ENCODE data around the gene ZSWIM1.
"Not testable (repeated sequence)": the region's sequence is repeated elsewhere in the genome, so short reads cannot be mapped to it uniquely, and the experiment has no call there.

Gene ZSWIM1

DNA sequence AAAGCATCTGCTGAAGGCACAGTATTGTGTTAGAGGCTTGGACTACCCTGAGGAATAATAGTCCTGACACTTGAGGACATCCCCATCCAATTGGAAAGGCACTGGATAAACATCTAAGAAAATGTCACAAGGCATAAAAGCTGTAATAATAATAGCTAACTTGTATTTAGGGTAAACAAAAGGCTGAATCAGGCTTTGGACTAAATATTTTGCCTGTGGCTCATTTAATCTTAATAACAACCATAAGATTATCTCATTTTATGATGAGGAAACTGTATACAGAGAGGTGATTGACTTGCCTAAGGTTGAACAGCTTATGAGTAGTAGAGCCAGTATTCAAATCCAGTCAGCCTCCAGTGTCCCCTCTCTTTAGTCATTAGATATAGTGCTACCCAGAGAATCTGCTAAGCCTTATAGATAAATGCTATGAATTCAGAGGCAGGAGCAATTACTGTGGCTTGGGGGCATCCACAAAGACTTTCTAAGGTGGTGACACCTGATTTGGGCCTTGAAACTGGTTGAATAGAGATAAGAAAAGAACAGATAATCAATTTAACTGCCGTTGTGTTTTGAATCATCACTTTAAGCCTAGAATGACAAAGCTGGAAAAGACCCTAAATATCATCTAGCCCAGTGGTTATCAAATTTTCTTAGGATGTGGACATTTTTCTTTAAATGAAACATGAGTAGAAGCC lies 7.5 kb upstream of the ZSWIM1 start:
- Histone ChIP-seq H3K9me3 (no peaks in the 10 kb centered on the region), H3K4me1 (ENCODE audit: control insufficient read depth in 1 of 2, insufficient read depth in 1 of 2, low read depth in 1 of 2, low read length in 1 of 2) (no peaks in the 10 kb centered on the region), H3K4me3 (ENCODE audit: low read depth in 1 of 2, low read length in 1 of 2) (no peak overlapping the region), H3K36me3 (peaks cover 26% of the 10 kb centered on the region), H3K27ac (no peak overlapping the region), H3K27me3 (no peaks in the 10 kb centered on the region)
- TF ChIP-seq, protein P1, sequence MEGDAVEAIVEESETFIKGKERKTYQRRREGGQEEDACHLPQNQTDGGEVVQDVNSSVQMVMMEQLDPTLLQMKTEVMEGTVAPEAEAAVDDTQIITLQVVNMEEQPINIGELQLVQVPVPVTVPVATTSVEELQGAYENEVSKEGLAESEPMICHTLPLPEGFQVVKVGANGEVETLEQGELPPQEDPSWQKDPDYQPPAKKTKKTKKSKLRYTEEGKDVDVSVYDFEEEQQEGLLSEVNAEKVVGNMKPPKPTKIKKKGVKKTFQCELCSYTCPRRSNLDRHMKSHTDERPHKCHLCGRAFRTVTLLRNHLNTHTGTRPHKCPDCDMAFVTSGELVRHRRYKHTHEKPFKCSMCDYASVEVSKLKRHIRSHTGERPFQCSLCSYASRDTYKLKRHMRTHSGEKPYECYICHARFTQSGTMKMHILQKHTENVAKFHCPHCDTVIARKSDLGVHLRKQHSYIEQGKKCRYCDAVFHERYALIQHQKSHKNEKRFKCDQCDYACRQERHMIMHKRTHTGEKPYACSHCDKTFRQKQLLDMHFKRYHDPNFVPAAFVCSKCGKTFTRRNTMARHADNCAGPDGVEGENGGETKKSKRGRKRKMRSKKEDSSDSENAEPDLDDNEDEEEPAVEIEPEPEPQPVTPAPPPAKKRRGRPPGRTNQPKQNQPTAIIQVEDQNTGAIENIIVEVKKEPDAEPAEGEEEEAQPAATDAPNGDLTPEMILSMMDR (IDR thresholded peaks at IDR 0.05): no peak

DNA sequence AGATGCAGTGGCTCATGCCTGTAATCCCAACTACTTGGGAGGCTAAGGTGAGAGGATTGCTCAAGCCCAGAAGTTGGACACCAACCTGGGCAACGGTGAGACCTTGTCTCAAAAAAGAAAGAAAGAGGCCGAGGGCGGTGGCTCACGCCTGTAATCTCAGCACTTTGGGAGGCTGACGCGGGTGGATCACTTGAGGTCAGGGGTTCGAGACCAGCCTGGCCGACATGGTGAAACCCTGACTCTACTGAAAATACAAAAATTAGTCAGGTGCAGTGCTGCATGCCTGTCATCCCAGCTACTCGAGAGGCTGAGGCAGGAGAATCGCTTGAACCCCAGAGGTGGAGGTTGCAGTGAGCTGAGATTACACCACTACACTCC lies 6.9 kb upstream of the ZSWIM1 start:
- not testable (repeated sequence) for H3K27ac ChIP-seq; H3K27me3 ChIP-seq; H3K4me1 ChIP-seq (ENCODE audit: control insufficient read depth in 1 of 2, insufficient read depth in 1 of 2, low read depth in 1 of 2, low read length in 1 of 2); H3K4me3 ChIP-seq (ENCODE audit: low read depth in 1 of 2, low read length in 1 of 2); H3K9me3 ChIP-seq
- peaks cover 30% of the 10 kb centered on the region for H3K36me3 ChIP-seq

DNA sequence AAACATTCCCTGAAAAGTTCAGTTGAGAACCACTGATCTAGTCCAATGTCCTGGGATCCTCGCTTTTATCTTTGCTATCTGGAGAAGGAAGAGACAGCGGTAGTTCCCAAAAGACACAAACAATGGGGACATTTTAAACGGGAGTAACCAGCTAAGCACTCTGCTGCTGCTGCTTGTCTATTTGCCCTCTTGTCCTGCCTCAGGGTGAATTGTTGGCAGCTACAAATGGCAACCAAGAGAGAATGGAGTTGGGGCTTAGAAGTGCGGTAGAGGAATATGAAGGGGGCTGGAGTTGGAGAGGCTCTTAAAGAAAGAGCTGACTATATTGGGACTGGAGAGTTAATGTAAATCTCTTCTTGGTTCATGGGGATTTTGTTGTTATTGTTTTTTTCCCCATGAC lies 6.5 kb upstream of the ZSWIM1 start:
- TF ChIP-seq, protein P1 (IDR thresholded peaks at IDR 0.05): no peak
- no peak overlapping the region for H3K27ac ChIP-seq
- H3K4me1 ChIP-seq (ENCODE audit: control insufficient read depth in 1 of 2, insufficient read depth in 1 of 2, low read depth in 1 of 2, low read length in 1 of 2): no peaks in the 10 kb centered on the region
- H3K36me3 ChIP-seq: peaks cover 30% of the 10 kb centered on the region
- H3K27me3 ChIP-seq: no peaks in the 10 kb centered on the region
- no peak overlapping the region for H3K4me3 ChIP-seq (ENCODE audit: low read depth in 1 of 2, low read length in 1 of 2)
- no peaks in the 10 kb centered on the region for H3K9me3 ChIP-seq

DNA sequence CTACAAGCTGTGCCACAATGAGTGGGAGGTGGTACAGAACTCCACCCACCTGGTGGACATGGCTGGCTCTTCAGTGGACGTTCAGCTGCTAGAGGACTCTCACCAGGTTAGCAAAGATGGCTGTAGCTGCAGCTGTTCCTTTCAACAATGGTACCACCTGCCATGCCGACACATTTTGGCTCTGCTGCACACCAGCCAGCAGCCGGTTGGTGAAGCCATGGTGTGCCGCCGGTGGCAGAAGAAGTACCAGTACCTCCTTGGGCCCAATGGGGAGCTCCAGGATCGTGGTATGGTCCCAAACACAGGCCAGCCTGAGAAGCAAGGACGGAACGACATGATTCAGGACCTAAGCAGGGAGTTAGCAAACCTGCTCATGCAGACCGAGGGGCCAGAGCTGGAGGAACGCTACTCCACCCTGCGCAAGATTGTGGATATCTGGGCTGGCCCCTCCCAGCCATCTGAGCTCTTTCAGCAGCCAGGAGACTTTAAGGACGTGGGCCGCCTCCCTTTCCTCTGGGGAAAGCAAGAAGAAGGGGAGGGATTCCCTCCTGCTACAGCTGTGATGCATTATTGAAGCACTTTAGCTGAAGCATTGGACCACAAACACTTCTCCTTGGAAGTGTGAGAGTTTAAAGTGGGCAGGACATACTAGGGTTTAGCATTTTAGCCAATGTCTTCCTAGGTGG lies 2.8 kb upstream of the ZSWIM1 start:
- H3K36me3 ChIP-seq: peaks cover 35% of the 10 kb centered on the region
- TF ChIP-seq, protein P1 (IDR thresholded peaks at IDR 0.05): no peak
- peaks cover 8 to 12% of the 10 kb centered on the region in 2 experiments for H3K4me1 ChIP-seq (ENCODE audit: control insufficient read depth in 1 of 2, insufficient read depth in 1 of 2, low read depth in 1 of 2, low read length in 1 of 2)
- H3K27ac ChIP-seq: no peak overlapping the region
- no peak overlapping the region for H3K4me3 ChIP-seq (ENCODE audit: low read depth in 1 of 2, low read length in 1 of 2)
- no peaks in the 10 kb centered on the region for H3K9me3 ChIP-seq
- no peaks in the 10 kb centered on the region for H3K27me3 ChIP-seq

DNA sequence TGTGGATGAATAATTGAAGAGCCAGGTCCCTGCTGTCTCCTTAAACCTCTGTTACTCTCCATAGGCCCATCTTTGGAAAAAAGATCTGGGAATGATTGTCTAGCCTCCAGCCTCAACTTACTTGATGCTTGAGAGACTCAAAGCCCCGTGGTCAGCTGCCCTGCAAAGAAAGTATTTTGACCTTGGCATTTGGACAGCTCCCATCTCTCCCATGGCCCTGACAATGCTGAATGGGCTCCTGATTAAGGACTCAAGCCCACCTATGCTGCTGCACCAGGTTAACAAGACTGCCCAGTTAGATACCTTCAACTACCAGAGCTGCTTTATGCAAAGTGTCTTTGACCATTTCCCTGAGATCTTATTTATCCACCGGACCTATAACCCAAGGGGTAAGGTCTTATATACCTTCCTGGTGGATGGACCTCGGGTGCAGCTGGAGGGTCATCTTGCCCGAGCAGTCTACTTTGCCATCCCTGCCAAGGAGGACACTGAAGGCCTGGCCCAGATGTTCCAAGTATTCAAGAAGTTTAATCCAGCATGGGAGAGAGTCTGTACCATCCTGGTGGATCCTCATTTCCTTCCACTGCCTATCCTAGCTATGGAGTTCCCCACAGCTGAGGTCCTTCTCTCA lies 1.6 kb downstream of the ZSWIM1 start:
- H3K27ac ChIP-seq: peak overlapping the region; percentile 10
- no peak overlapping the region for H3K4me3 ChIP-seq (ENCODE audit: low read depth in 1 of 2, low read length in 1 of 2)
- no peaks in the 10 kb centered on the region for H3K27me3 ChIP-seq
- TF ChIP-seq, protein P1 (IDR thresholded peaks at IDR 0.05): no peak
- H3K4me1 ChIP-seq (ENCODE audit: control insufficient read depth in 1 of 2, insufficient read depth in 1 of 2, low read depth in 1 of 2, low read length in 1 of 2): peaks cover 8 to 12% of the 10 kb centered on the region in 2 experiments
- H3K9me3 ChIP-seq: no peaks in the 10 kb centered on the region
- peaks cover 40% of the 10 kb centered on the region for H3K36me3 ChIP-seq

DNA sequence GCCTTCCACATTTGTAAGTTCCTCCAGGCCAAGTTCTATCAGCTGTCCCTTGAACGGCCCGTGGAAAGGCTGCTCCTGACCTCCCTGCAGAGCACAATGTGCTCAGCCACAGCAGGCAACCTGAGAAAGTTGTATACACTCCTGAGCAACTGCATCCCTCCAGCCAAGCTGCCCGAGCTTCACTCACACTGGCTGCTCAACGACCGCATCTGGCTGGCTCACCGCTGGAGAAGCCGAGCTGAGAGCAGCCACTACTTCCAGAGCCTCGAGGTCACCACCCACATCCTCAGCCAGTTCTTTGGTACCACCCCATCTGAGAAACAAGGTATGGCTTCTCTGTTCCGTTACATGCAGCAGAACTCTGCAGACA lies 2.1 kb downstream of the ZSWIM1 start:
- H3K4me3 ChIP-seq (ENCODE audit: low read depth in 1 of 2, low read length in 1 of 2): no peak overlapping the region
- H3K27ac ChIP-seq: peak overlapping the region; percentile 10
- H3K27me3 ChIP-seq: no peaks in the 10 kb centered on the region
- H3K36me3 ChIP-seq: peaks cover 35% of the 10 kb centered on the region
- no peaks in the 10 kb centered on the region for H3K9me3 ChIP-seq
- H3K4me1 ChIP-seq (ENCODE audit: control insufficient read depth in 1 of 2, insufficient read depth in 1 of 2, low read depth in 1 of 2, low read length in 1 of 2): peaks cover 8 to 12% of the 10 kb centered on the region in 2 experiments
- TF ChIP-seq, protein P1 (IDR thresholded peaks at IDR 0.05): no peak
